ENCODE measurements around the gene ITGB3BP. TPM values are rescaled to one million over a fixed set of nuclear protein-coding genes. Genes with fewer than 3 reads are reported as not detected.
A peak's percentile ranks its signal among the peaks of the same experiment; 100 is the strongest.

ITGB3BP gene
- total and polyA plus RNA-seq, 7 donors: 9.4 to 25.3 (median 17.3) TPM

DNA sequence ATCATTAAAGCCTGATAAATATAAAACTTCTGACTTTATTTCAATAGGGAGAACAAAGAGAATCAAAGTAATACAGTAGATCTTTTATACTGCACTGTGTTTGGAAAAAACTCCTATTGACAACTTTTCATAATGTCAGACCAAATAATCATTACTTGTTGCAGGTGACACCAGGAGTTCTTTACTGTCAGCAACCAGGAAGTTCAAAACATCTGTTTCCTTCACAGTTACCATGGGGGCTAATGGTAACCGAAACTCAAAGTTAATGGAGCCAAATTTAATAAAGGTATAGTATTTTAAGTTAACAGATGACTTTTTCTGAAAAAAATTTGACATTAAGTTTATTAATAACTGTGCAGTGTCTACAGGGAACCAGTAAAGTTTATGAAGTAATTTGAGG, 10.9 kb upstream of the ITGB3BP start:
- intact Hi-C loops (cut with DNase I): no loop called here
- TF ChIP-seq EP300 (IDR thresholded peaks at IDR 0.05): no peak
- TF ChIP-seq, protein P1, sequence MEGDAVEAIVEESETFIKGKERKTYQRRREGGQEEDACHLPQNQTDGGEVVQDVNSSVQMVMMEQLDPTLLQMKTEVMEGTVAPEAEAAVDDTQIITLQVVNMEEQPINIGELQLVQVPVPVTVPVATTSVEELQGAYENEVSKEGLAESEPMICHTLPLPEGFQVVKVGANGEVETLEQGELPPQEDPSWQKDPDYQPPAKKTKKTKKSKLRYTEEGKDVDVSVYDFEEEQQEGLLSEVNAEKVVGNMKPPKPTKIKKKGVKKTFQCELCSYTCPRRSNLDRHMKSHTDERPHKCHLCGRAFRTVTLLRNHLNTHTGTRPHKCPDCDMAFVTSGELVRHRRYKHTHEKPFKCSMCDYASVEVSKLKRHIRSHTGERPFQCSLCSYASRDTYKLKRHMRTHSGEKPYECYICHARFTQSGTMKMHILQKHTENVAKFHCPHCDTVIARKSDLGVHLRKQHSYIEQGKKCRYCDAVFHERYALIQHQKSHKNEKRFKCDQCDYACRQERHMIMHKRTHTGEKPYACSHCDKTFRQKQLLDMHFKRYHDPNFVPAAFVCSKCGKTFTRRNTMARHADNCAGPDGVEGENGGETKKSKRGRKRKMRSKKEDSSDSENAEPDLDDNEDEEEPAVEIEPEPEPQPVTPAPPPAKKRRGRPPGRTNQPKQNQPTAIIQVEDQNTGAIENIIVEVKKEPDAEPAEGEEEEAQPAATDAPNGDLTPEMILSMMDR (IDR thresholded peaks at IDR 0.05): no peak
- H3K4me1 ChIP-seq: no peaks in the 10 kb centered on the region
- H3K4me3 ChIP-seq: no peak overlapping the region
- no peaks in the 10 kb centered on the region for H3K27me3 ChIP-seq
- 87 to 97% methylated on average over 1 of the region's 1 CpG for WGBS, 2 donors
- no peak overlapping the region for H3K27ac ChIP-seq
- H3K36me3 ChIP-seq: peaks cover 0 to 62% (median 5%) of the 10 kb centered on the region in 4 donors
- H3K9me3 ChIP-seq: no peaks in the 10 kb centered on the region
- no peak for DNase-seq

DNA sequence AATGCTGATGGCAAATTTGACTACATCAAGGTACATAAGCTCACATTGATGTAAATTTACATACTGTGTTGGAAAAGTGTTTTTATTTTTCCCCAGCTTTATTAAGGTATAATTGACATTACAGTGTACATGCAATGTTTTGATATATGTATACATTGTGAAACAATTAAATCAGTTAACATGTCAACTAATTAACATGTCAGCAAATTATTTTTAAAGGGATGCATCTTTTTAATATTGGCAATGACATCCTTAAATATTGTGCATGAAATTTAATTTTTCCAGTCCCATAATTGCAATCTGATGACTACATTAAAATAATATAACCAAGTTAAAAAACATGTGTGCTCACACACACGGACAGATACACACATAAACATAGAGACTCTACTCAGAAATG, 9.7 kb upstream of the ITGB3BP start:
- 74 to 90% methylated on average over 1 of the region's 1 CpG for WGBS, 2 donors
- no peaks in the 10 kb centered on the region for H3K4me1 ChIP-seq
- no peak overlapping the region for H3K27ac ChIP-seq
- TF ChIP-seq, protein P1 (IDR thresholded peaks at IDR 0.05): no peak
- TF ChIP-seq POLR2A (IDR thresholded peaks at IDR 0.05): no peak
- no peak for TF ChIP-seq EP300 (IDR thresholded peaks at IDR 0.05)
- TF ChIP-seq POLR2AphosphoS5 (IDR thresholded peaks at IDR 0.05): no peak
- intact Hi-C loops (cut with DNase I): no loop called here
- H3K4me3 ChIP-seq: no peak overlapping the region
- H3K36me3 ChIP-seq: peaks cover 0 to 69% (median 5%) of the 10 kb centered on the region in 4 donors
- DNase-seq: no peak
- H3K9me3 ChIP-seq: no peaks in the 10 kb centered on the region
- no peaks in the 10 kb centered on the region for H3K27me3 ChIP-seq

DNA sequence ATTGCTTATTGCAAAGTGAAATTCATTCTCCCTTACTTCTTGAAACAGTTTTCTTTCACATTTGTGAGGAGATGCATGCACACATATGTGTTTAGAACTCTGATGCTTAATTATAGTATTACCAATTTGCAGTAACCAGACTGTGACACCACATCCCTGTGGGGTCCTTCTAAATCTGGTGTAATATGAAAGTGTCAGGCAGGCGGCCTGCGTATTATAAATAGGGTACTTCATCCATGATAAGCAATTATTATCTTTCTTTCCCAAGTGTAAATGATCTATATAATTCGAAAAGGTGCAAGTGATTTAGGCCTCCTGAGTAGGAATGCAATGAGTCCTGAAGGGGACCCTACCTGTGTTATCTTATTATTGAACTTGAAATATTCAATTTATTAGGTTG, 1.2 kb upstream of the ITGB3BP start:
- Histone ChIP-seq H3K27me3 (no peaks in the 10 kb centered on the region), H3K36me3 (peaks cover 0 to 12% (median 0%) of the 10 kb centered on the region in 4 donors), H3K4me1 (peaks cover 0 to 20% (median 19%) of the 10 kb centered on the region in 4 donors), H3K9me3 (no peaks in the 10 kb centered on the region), H3K27ac (peak overlapping the region; percentile 86 to 92 (median 90)), H3K4me3 (peak overlapping the region; percentile 65 to 70 (median 66))
- intact Hi-C loops (cut with DNase I): no loop called here
- DNase-seq: no peak
- 34 to 56% methylated on average over 3 of the region's 3 CpGs for WGBS, 2 donors
- TF ChIP-seq POLR2A (IDR thresholded peaks at IDR 0.05): no peak
- TF ChIP-seq, protein P1 (IDR thresholded peaks at IDR 0.05): no peak
- no peak for TF ChIP-seq EP300 (IDR thresholded peaks at IDR 0.05)
- no peak for TF ChIP-seq POLR2AphosphoS5 (IDR thresholded peaks at IDR 0.05)

DNA sequence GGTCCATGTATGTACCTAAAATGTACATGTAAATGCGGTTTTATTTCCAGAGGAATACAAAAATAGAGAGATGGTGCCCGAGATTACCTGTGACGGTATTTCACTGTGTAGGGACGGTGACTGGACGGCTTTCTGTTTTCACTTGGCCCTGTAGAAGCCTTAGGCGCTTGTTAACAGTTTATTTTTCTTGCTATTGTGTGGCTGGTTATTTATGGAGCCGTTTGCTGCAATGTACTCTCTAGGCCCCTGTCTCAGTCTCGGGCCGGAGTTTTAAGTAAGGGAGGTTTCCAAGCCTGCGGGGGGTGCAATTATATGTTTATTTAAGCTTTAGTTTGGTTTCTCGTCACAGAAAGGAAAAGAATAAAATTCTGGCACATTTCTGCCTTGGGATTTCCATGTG, 713 bp upstream of the ITGB3BP start:
- H3K36me3 ChIP-seq: peaks cover 0 to 8% (median 0%) of the 10 kb centered on the region in 4 donors
- intact Hi-C loops (cut with DNase I): loop anchor here (2.0 kb wide), 1 partner anchor 155 kb away; no protein-coding TSS in a partner anchor
- peaks cover 0 to 20% (median 19%) of the 10 kb centered on the region in 4 donors for H3K4me1 ChIP-seq
- peak overlapping the region; percentile 86 to 92 (median 90) for H3K27ac ChIP-seq
- TF ChIP-seq, protein P1 (IDR thresholded peaks at IDR 0.05): no peak
- TF ChIP-seq POLR2A (IDR thresholded peaks at IDR 0.05) (no peak), POLR2AphosphoS5 (IDR thresholded peaks at IDR 0.05) (no peak), EP300 (IDR thresholded peaks at IDR 0.05) (no peak)
- DNase-seq: no peak
- WGBS, 2 donors: 1 to 3% methylated on average over 11 of the region's 11 CpGs
- H3K27me3 ChIP-seq: no peaks in the 10 kb centered on the region
- peak overlapping the region; percentile 65 to 70 (median 66) for H3K4me3 ChIP-seq
- H3K9me3 ChIP-seq: no peaks in the 10 kb centered on the region

DNA sequence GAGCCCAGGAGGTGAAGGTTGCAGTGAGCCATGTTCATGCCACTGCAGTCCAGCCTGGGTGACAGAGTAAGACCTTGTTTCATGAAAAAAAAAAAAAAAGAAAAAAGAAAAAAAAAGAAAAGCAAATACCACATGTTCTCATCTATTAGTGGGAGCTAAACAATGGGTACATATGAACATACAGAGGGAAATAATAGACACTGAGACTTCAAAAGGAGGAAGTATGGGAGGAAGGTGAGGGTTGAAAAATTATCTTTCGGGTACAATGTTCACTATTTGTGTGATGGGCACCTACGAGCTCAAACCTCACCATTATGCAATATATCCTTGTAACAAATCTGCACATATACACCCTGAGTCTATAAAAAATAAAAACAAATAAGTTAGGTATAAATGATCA, 6.4 kb downstream of the ITGB3BP start:
- H3K36me3 ChIP-seq: no peaks in the 10 kb centered on the region
- no peaks in the 10 kb centered on the region for H3K4me1 ChIP-seq
- no peak overlapping the region for H3K4me3 ChIP-seq
- H3K9me3 ChIP-seq: no peaks in the 10 kb centered on the region
- WGBS, 2 donors: 76 to 80% methylated on average over 2 of the region's 2 CpGs
- no peak overlapping the region for H3K27ac ChIP-seq
- no peaks in the 10 kb centered on the region for H3K27me3 ChIP-seq
- intact Hi-C loops (cut with DNase I): no loop called here
- no peak for DNase-seq
- TF ChIP-seq EP300 (IDR thresholded peaks at IDR 0.05) (no peak), POLR2A (IDR thresholded peaks at IDR 0.05) (no peak), POLR2AphosphoS5 (IDR thresholded peaks at IDR 0.05) (no peak)
- TF ChIP-seq, protein P1 (IDR thresholded peaks at IDR 0.05): no peak

All from sigmoid colon (tissue), 7 donors.